Mesodermal cell (in vitro differentiated cells): ENCODE measurements around the gene PTCD2.
A peak's percentile ranks its signal among the peaks of the same experiment; 100 is the strongest.

ENCODE experiments used
- H3K27ac ChIP-seq: 2 replicates; pipeline ENCODE4 v1.7.0; 2013; ENCODE audit warnings: mild to moderate bottlenecking, low read depth, low read length, moderate library complexity; ENCODE audit not compliant: severe bottlenecking
- H3K36me3 ChIP-seq: 2 replicates; pipeline ENCODE4 v1.7.1; 2013; ENCODE audit warnings: mild to moderate bottlenecking, low read length, moderate library complexity; ENCODE audit not compliant: control insufficient read depth, insufficient read depth
- H3K4me1 ChIP-seq: one replicate; pipeline ENCODE4 v1.7.1; 2013; ENCODE audit warnings: mild to moderate bottlenecking, low read length; ENCODE audit not compliant: insufficient read depth, control insufficient read depth, poor library complexity, severe bottlenecking
- H3K4me3 ChIP-seq: 2 replicates; pipeline ENCODE4 v1.7.0; 2013; ENCODE audit warnings: low read length, control low read depth, mild to moderate bottlenecking; ENCODE audit not compliant: insufficient read depth, poor library complexity, severe bottlenecking; ENCODE audit errors: extremely low read depth
- H3K9me3 ChIP-seq: 2 replicates; pipeline ENCODE4 v1.7.1; 2013; ENCODE audit warnings: mild to moderate bottlenecking, low read length, moderate library complexity; ENCODE audit not compliant: control insufficient read depth
- WGBS, 2 experiments: methylation state at CpG; one replicate each; pipeline ENCODE4 v1.1.5; 2013; ENCODE audit warnings: missing lambda C conversion rate in 2 of 2; ENCODE audit not compliant: insufficient coverage in 2 of 2; 5-methylcytosine and 5-hydroxymethylcytosine counted together

Gene PTCD2

DNA sequence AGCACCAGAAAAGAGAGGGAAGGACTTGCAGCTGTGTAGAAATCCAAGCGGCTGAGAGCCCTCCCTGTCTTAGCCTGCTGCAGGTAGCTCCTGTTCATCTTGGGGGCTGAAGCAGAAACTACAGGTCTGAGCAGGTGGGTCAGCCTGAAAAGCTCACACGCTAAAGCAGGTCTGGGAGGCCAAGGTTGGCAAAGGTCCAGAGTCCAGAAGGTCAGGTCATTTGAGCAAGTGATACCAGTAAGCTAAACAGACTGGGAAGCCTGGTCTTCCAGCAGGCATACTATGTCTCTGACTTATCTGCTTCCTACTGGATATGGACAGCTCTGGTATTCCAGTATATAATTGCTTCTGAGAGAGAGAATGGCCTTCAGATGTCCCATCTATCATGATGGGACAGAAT is 26.2 kb downstream of the PTCD2 start:
- Histone ChIP-seq H3K9me3 (no peaks in the 10 kb centered on the region), H3K4me3 (no peak overlapping the region), H3K36me3 (peaks cover 26% of the 10 kb centered on the region), H3K27ac (no peak overlapping the region), H3K4me1 (peaks cover 7% of the 10 kb centered on the region)
- WGBS, 2 experiments = 83 to 100% methylated on average over 2 of the region's 2 CpGs

GRCh38 chr5:72347801-72348308 is 27.7 kb downstream of the PTCD2 start:
- Histone ChIP-seq H3K36me3 (peaks cover 20% of the 10 kb centered on the region), H3K4me1 (peaks cover 7% of the 10 kb centered on the region), H3K27ac (peak overlapping the region; percentile 55), H3K4me3 (no peak overlapping the region), H3K9me3 (no peaks in the 10 kb centered on the region)
- 100% methylated on average over 1 of the region's 4 CpGs; no CpG with 5 or more reads in 1 of the 2 experiments for WGBS, 2 experiments

DNA sequence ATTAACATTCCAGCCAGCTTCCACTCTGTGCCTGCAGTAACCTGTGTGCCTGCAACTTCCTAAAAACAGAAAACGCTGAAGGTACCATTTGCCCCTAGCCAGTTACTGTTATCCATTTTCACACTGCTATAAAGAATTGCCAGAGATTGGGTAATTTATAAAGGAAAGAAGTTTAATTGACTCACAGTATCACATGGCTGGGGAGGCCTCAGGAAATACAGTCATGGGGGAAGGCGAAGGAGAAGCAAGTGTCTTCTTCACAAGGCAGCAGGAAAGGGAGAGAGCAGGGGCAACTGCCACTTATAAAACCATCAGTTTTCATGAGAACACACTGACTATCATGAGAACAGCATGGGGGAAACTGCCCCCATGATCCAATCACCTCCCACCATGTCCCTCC is 31.2 kb downstream of the PTCD2 start:
- peaks cover 3% of the 10 kb centered on the region for H3K36me3 ChIP-seq
- H3K27ac ChIP-seq = no peak overlapping the region
- no peak overlapping the region for H3K4me3 ChIP-seq
- H3K9me3 ChIP-seq = no peaks in the 10 kb centered on the region
- WGBS, 2 experiments = 100% methylated on average over 1 of the region's 2 CpGs; no CpG with 5 or more reads in 1 of the 2 experiments
- peaks cover 9% of the 10 kb centered on the region for H3K4me1 ChIP-seq

GRCh38 chr5:72352616-72353015 is 32.4 kb downstream of the PTCD2 start:
- no peaks in the 10 kb centered on the region for H3K9me3 ChIP-seq
- H3K27ac ChIP-seq = no peak overlapping the region
- H3K4me3 ChIP-seq = no peak overlapping the region
- H3K4me1 ChIP-seq = peaks cover 8% of the 10 kb centered on the region
- H3K36me3 ChIP-seq = peaks cover 3% of the 10 kb centered on the region
- WGBS, 2 experiments = no CpG with 5 or more reads among the region's 1 CpG

DNA sequence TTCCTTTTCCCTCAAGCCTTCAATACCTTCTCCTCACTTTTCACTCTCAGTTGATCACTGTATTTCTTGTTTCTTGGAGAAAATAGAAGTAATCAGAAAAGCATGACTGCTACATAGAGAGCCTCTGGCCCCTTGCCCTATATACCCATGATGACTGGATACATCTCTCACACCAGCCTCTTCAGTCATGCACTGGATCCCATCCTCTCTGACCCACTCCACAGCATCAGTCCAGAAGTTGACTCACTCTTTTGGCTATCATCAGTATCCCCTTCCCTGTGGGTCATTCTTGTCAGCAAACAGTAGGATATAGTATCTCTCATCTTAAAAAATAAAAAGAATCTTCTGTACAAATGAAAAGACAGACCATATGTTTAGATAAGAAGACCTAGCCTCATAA is 32.9 kb downstream of the PTCD2 start:
- Histone ChIP-seq H3K36me3 (peaks cover 3% of the 10 kb centered on the region), H3K9me3 (no peaks in the 10 kb centered on the region), H3K4me1 (peaks cover 4% of the 10 kb centered on the region), H3K27ac (no peak overlapping the region), H3K4me3 (no peak overlapping the region)

GRCh38 chr5:72355706-72356299 is 35.6 kb downstream of the PTCD2 start:
- Histone ChIP-seq H3K27ac (no peak overlapping the region), H3K4me3 (no peak overlapping the region), H3K9me3 (no peaks in the 10 kb centered on the region), H3K4me1 (peaks cover 2% of the 10 kb centered on the region), H3K36me3 (peaks cover 19% of the 10 kb centered on the region)
- WGBS, 2 experiments = 83 to 86% methylated on average over 1 of the region's 5 CpGs

DNA sequence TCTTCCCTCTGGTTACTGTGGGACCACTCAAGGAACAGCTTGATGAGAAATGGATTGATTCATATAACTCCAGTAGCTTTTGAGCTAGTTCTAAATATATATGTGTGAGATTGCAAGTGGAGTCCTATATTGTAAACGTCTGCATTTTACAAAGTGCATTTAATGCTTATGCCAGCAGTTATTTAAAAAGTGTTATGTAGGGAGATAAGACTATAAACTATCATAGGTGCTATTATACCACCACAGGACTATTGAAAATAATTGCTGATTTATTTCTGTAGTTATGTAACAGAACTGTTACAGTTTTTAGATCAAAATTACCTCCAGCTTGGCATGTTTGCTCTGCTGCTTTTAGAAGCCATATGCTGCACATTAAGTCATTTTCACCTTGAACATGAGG is 36.2 kb downstream of the PTCD2 start:
- H3K4me1 ChIP-seq = peaks cover 2% of the 10 kb centered on the region
- no CpG with 5 or more reads among the region's 1 CpG for whole genome bisulfite sequencing, 2 experiments
- no peak overlapping the region for H3K27ac ChIP-seq
- no peak overlapping the region for H3K4me3 ChIP-seq
- no peaks in the 10 kb centered on the region for H3K9me3 ChIP-seq
- H3K36me3 ChIP-seq = peaks cover 22% of the 10 kb centered on the region

- Histone ChIP-seq H3K4me3 (no peak overlapping the region), H3K27ac (no peak overlapping the region), H3K4me1 (peaks cover 10% of the 10 kb centered on the region), H3K36me3 (peaks cover 32% of the 10 kb centered on the region), H3K9me3 (no peaks in the 10 kb centered on the region)
Measured at GRCh38 chr5:72358925-72359324, 38.8 kb downstream of the PTCD2 start.

DNA sequence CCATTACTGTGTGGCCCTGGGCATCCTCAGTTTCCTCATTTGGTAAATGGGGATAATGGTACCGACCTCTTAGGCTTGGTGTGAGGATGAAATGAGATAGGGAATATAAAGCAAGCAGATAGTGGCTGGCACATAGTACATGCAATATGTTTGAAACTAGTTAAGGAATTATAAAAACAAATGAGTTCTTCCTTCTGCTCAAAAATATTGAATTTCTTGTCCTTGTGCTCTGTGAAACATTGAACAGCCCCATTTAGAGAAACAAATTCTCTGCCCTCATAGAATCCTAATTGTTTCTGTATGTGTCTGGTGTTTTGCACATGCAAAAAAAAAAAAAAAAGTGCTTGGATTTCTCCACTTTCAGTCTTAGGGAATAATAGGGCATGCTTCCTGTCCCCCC is 39.7 kb downstream of the PTCD2 start:
- WGBS, 2 experiments = 100% methylated on average over 1 of the region's 1 CpG
- Histone ChIP-seq H3K4me1 (peaks cover 16% of the 10 kb centered on the region), H3K4me3 (no peak overlapping the region), H3K36me3 (peaks cover 32% of the 10 kb centered on the region), H3K9me3 (no peaks in the 10 kb centered on the region), H3K27ac (no peak overlapping the region)

DNA sequence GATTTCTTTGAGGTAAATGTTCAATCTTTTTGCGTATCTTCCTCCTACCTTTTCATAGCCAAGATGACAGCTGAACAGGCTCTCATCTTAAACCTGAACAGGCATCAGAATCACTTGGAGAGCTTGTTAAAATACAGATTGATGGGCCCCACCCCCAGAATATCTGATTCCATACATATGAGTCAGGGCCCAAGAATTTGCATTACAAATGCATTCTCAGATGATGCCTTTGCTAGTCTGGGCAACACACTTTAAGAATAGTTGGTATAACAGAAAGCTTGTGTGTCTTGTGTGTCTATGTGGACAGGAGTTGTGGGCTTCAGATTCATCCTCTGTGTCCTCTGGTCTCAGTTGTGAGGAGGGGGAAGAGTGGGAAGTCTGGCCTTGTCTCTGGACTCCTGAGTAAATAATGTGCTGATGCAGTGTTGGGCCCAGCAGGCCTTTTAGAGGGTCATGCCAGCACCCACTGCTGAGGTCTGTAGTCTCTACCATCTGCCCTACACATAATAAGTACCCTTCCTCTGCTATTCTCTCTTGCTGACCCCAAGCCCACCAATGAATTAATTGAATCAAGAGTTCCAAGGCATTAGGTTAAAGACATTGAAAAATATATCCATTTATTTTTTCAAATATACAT is 43.1 kb downstream of the PTCD2 start:
- H3K4me1 ChIP-seq = peaks cover 23% of the 10 kb centered on the region
- H3K36me3 ChIP-seq = peaks cover 30% of the 10 kb centered on the region
- no peaks in the 10 kb centered on the region for H3K9me3 ChIP-seq
- H3K4me3 ChIP-seq = no peak overlapping the region
- no CpG with 5 or more reads among the region's 1 CpG for WGBS, 2 experiments
- peak overlapping the region; percentile 64 for H3K27ac ChIP-seq

GRCh38 chr5:72364171-72364570 is 44.0 kb downstream of the PTCD2 start:
- H3K4me1 ChIP-seq = peaks cover 23% of the 10 kb centered on the region

More at GRCh38 chr5:72364171-72364570, 44.0 kb downstream of the PTCD2 start:
- Histone ChIP-seq H3K36me3 (peaks cover 24% of the 10 kb centered on the region), H3K9me3 (no peaks in the 10 kb centered on the region), H3K4me3 (no peak overlapping the region), H3K27ac (no peak overlapping the region)
- no CpG with 5 or more reads among the region's 1 CpG for WGBS, 2 experiments
